ENCODE results near the gene PCBD1.
A peak's percentile ranks its signal among the peaks of the same experiment; 100 is the strongest.

Gene PCBD1

GRCh38 chr10:70925377-70926225 is 37.2 kb upstream of the PCBD1 start:
- no peaks in the 10 kb centered on the region for H4K20me1 ChIP-seq (ENCODE audit: insufficient read depth, low read length)
- no peak for DNase-seq
- H3K79me2 ChIP-seq (ENCODE audit: low read length) = no peaks in the 10 kb centered on the region
- no peak overlapping the region for H3K27ac ChIP-seq (ENCODE audit: low read length)
- TF ChIP-seq CTCF (IDR thresholded peaks at IDR 0.05; ENCODE audit: low read length) = peak; percentile 95
- no peak for TF ChIP-seq EZH2 (optimal IDR thresholded peaks at IDR 0.05; ENCODE audit: low read depth, low read length)
- no peaks in the 10 kb centered on the region for H3F3A ChIP-seq (ENCODE audit: insufficient read depth, low read length)
- no peaks in the 10 kb centered on the region for H3K9me2 ChIP-seq (replicated peaks; ENCODE audit: insufficient read depth, low read length)
- H3K4me1 ChIP-seq (ENCODE audit: low read length) = no peaks in the 10 kb centered on the region
- no peaks in the 10 kb centered on the region for H3K9me3 ChIP-seq (replicated peaks; ENCODE audit: insufficient read depth, low read length)
- H2AFZ ChIP-seq (ENCODE audit: low read length) = 0 out of 2 replicates have a peak overlapping the region, but pooled peaks have one; percentile 35
- no peak overlapping the region for H3K9ac ChIP-seq (ENCODE audit: low read length)
- H3K27me3 ChIP-seq (replicated peaks; ENCODE audit: insufficient read depth, low read length) = peaks cover 45% of the 10 kb centered on the region
- H3K4me2 ChIP-seq (ENCODE audit: low read depth, low read length) = no peak overlapping the region
- no peak overlapping the region for H3K4me3 ChIP-seq (ENCODE audit: low read length)
- no peaks in the 10 kb centered on the region for H3K36me3 ChIP-seq (replicated peaks; ENCODE audit: insufficient read depth, low read length)

- Histone ChIP-seq H3K79me2 (ENCODE audit: low read length) (no peaks in the 10 kb centered on the region), H3K4me3 (ENCODE audit: low read length) (no peak overlapping the region), H3F3A (ENCODE audit: insufficient read depth, low read length) (no peaks in the 10 kb centered on the region), H4K20me1 (ENCODE audit: insufficient read depth, low read length) (no peaks in the 10 kb centered on the region), H2AFZ (ENCODE audit: low read length) (no peak overlapping the region), H3K4me2 (ENCODE audit: low read depth, low read length) (no peak overlapping the region), H3K36me3 (replicated peaks; ENCODE audit: insufficient read depth, low read length) (no peaks in the 10 kb centered on the region), H3K27ac (ENCODE audit: low read length) (no peak overlapping the region), H3K9ac (ENCODE audit: low read length) (no peak overlapping the region), H3K9me2 (replicated peaks; ENCODE audit: insufficient read depth, low read length) (no peaks in the 10 kb centered on the region), H3K9me3 (replicated peaks; ENCODE audit: insufficient read depth, low read length) (no peaks in the 10 kb centered on the region), H3K27me3 (replicated peaks; ENCODE audit: insufficient read depth, low read length) (peaks cover 36% of the 10 kb centered on the region), H3K4me1 (ENCODE audit: low read length) (no peaks in the 10 kb centered on the region; the same call in 1 of the 2 replicates)
- no peak for TF ChIP-seq CTCF (IDR thresholded peaks at IDR 0.05; ENCODE audit: low read length)
- no peak for TF ChIP-seq EZH2phosphoT487 (IDR thresholded peaks at IDR 0.05; ENCODE audit: low read length)
- TF ChIP-seq EZH2 (optimal IDR thresholded peaks at IDR 0.05; ENCODE audit: low read depth, low read length) = no peak
- DNase-seq = no peak
These were observed 35.3 kb upstream of the PCBD1 start for GRCh38 chr10:70923696-70924095.

GRCh38 chr10:70921285-70921684 is 32.9 kb upstream of the PCBD1 start:
- DNase-seq = no peak
- Histone ChIP-seq H3K4me2 (ENCODE audit: low read depth, low read length) (no peak overlapping the region), H3K27ac (ENCODE audit: low read length) (no peak overlapping the region), H3K9ac (ENCODE audit: low read length) (no peak overlapping the region), H3K79me2 (ENCODE audit: low read length) (no peaks in the 10 kb centered on the region), H3K4me1 (ENCODE audit: low read length) (no peaks in the 10 kb centered on the region; the same call in 1 of the 2 replicates), H3K36me3 (replicated peaks; ENCODE audit: insufficient read depth, low read length) (no peaks in the 10 kb centered on the region), H4K20me1 (ENCODE audit: insufficient read depth, low read length) (no peaks in the 10 kb centered on the region), H3K9me2 (replicated peaks; ENCODE audit: insufficient read depth, low read length) (no peaks in the 10 kb centered on the region), H2AFZ (ENCODE audit: low read length) (no peak overlapping the region), H3K27me3 (replicated peaks; ENCODE audit: insufficient read depth, low read length) (peaks cover 43% of the 10 kb centered on the region), H3F3A (ENCODE audit: insufficient read depth, low read length) (no peaks in the 10 kb centered on the region), H3K9me3 (replicated peaks; ENCODE audit: insufficient read depth, low read length) (no peaks in the 10 kb centered on the region), H3K4me3 (ENCODE audit: low read length) (no peak overlapping the region)
- TF ChIP-seq CTCF (IDR thresholded peaks at IDR 0.05; ENCODE audit: low read length) = no peak
- no peak for TF ChIP-seq EZH2 (optimal IDR thresholded peaks at IDR 0.05; ENCODE audit: low read depth, low read length)
- TF ChIP-seq EZH2phosphoT487 (IDR thresholded peaks at IDR 0.05; ENCODE audit: low read length) = no peak

All from MM.1S (cell line).